Measurements from ENCODE around the gene COBL. TPM values are rescaled to one million over a fixed set of nuclear protein-coding genes. Genes with fewer than 3 reads are reported as not detected.

Gene COBL
- total RNA-seq, 1 experiment from 2014 or later = 51.4 TPM

GRCh38 chr7:51224811-51225595, 91.6 kb downstream of the COBL start:
- Histone ChIP-seq H3K9me2 (ENCODE audit: insufficient read depth) (no peaks in the 10 kb centered on the region), H3K27ac (no peak overlapping the region), H3K27me3 (ENCODE audit: insufficient read depth, low read depth) (no peaks in the 10 kb centered on the region), H3K79me2 (ENCODE audit: low read depth) (0 out of 2 replicates have a peak, but pooled peaks cover 4% of the 10 kb centered on the region), H3K4me2 (no peak overlapping the region), H3K4me1 (replicated peaks; ENCODE audit: insufficient read depth) (peaks cover 18% of the 10 kb centered on the region), H3F3A (ENCODE audit: insufficient read depth, low read depth) (peaks cover 8% of the 10 kb centered on the region; the same call in 1 of the 2 replicates), H3K9me3 (ENCODE audit: insufficient read depth, low read depth) (no peaks in the 10 kb centered on the region), H2AFZ (no peak overlapping the region), H3K36me3 (ENCODE audit: low read depth) (no peaks in the 10 kb centered on the region), H3K4me3 (no peak overlapping the region), H4K20me1 (ENCODE audit: insufficient read depth) (peaks cover 4% of the 10 kb centered on the region)
- no TSS peak for BruUV-seq (replicated peaks)
- peak; percentile 72 to 73 for DNase-seq
- ChIA-PET POLR2A (ENCODE audit: unreplicated experiment) (interaction anchor here (0.5 to 0.6 kb wide), 3 partner anchors 60 to 747 kb away, joined by 5 to 10 read pairs (median 5); no protein-coding TSS in a partner anchor), CTCF (interaction anchor here (0.5 to 1.7 kb wide), 15 partner anchors 9 to 151 kb away, joined by 3 to 23 read pairs (median 4); no protein-coding TSS in a partner anchor)
- intact Hi-C loops (cut with micrococcal nuclease; ENCODE audit: unreplicated experiment) = loop anchor here (1.0 to 5.0 kb wide), 6 partner anchors 37 to 203 kb away; no protein-coding TSS in a partner anchor
- TF ChIP-seq, protein P1, sequence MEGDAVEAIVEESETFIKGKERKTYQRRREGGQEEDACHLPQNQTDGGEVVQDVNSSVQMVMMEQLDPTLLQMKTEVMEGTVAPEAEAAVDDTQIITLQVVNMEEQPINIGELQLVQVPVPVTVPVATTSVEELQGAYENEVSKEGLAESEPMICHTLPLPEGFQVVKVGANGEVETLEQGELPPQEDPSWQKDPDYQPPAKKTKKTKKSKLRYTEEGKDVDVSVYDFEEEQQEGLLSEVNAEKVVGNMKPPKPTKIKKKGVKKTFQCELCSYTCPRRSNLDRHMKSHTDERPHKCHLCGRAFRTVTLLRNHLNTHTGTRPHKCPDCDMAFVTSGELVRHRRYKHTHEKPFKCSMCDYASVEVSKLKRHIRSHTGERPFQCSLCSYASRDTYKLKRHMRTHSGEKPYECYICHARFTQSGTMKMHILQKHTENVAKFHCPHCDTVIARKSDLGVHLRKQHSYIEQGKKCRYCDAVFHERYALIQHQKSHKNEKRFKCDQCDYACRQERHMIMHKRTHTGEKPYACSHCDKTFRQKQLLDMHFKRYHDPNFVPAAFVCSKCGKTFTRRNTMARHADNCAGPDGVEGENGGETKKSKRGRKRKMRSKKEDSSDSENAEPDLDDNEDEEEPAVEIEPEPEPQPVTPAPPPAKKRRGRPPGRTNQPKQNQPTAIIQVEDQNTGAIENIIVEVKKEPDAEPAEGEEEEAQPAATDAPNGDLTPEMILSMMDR (conservative IDR thresholded peaks at IDR 0.05) = peak; percentile 85
- TF ChIP-seq EZH2 (IDR thresholded peaks at IDR 0.05; ENCODE audit: low read depth) = no peak

- intact Hi-C loops (cut with micrococcal nuclease; ENCODE audit: unreplicated experiment) = no loop called here
- CTCF ChIA-PET = interaction anchor here (0.6 to 1.0 kb wide), 2 partner anchors 134 to 143 kb away, joined by 3 read pairs; no protein-coding TSS in a partner anchor
These were observed 93.1 kb downstream of the COBL start for GRCh38 chr7:51223505-51223904.

DNA sequence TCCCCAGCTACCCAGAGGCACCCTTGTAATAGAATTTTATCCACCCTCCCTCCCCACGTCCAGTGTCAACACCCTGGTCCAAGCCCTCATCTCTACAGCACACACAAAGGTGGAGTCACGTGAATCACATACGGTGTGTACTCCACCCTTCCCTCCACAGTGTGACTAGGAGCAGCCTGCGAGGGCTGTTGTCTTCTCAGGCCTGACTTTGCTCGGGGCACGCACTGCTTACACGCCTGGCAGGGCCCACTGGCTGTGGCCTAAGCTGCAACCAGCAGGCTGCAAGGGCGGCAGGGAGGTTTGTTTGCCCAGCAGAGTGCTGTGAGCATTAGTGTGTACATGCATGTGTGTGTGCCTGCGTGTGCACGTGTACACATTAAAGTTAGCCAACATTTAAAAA, 93.7 kb downstream of the COBL start:
- ChIA-PET POLR2A (ENCODE audit: unreplicated experiment) (no interaction called here), CTCF (interaction anchor here (1.0 kb wide), 1 partner anchor 144 kb away, joined by 3 read pairs; no protein-coding TSS in a partner anchor)
- DNase-seq = no peak

More at GRCh38 chr7:51223505-51223904, 93.1 kb downstream of the COBL start:
- TF ChIP-seq, protein P1 (conservative IDR thresholded peaks at IDR 0.05) = no peak
- TF ChIP-seq EZH2 (IDR thresholded peaks at IDR 0.05; ENCODE audit: low read depth) = no peak
- Histone ChIP-seq H3K9me2 (ENCODE audit: insufficient read depth) (no peaks in the 10 kb centered on the region), H3K9me3 (ENCODE audit: insufficient read depth, low read depth) (no peaks in the 10 kb centered on the region), H3K27me3 (ENCODE audit: insufficient read depth, low read depth) (no peaks in the 10 kb centered on the region), H3K36me3 (ENCODE audit: low read depth) (no peaks in the 10 kb centered on the region), H3K4me2 (no peak overlapping the region), H3K4me3 (no peak overlapping the region), H4K20me1 (ENCODE audit: insufficient read depth) (peaks cover 4% of the 10 kb centered on the region; the same call in 1 of the 2 replicates), H3K79me2 (ENCODE audit: low read depth) (0 out of 2 replicates have a peak, but pooled peaks cover 4% of the 10 kb centered on the region), H2AFZ (no peak overlapping the region), H3K4me1 (replicated peaks; ENCODE audit: insufficient read depth) (peaks cover 18% of the 10 kb centered on the region), H3F3A (ENCODE audit: insufficient read depth, low read depth) (peaks cover 8% of the 10 kb centered on the region; the same call in 1 of the 2 replicates), H3K27ac (no peak overlapping the region)
- POLR2A ChIA-PET (ENCODE audit: unreplicated experiment) = no interaction called here
- BruUV-seq (replicated peaks) = no TSS peak
- DNase-seq = no peak

More for the DNA sequence above, 93.7 kb downstream of the COBL start:
- no peaks in the 10 kb centered on the region for H3K27me3 ChIP-seq (ENCODE audit: insufficient read depth, low read depth)
- peaks cover 18% of the 10 kb centered on the region for H3K4me1 ChIP-seq (replicated peaks; ENCODE audit: insufficient read depth)
- H3K4me3 ChIP-seq = no peak overlapping the region
- no TSS peak for BruUV-seq (replicated peaks)
- no peak overlapping the region for H3K4me2 ChIP-seq
- no peaks in the 10 kb centered on the region for H3K9me2 ChIP-seq (ENCODE audit: insufficient read depth)
- H2AFZ ChIP-seq = no peak overlapping the region
- intact Hi-C loops (cut with micrococcal nuclease; ENCODE audit: unreplicated experiment) = no loop called here
- no peaks in the 10 kb centered on the region for H3K36me3 ChIP-seq (ENCODE audit: low read depth)
- TF ChIP-seq, protein P1 (conservative IDR thresholded peaks at IDR 0.05) = no peak
- no peak for TF ChIP-seq EZH2 (IDR thresholded peaks at IDR 0.05; ENCODE audit: low read depth)
- H4K20me1 ChIP-seq (ENCODE audit: insufficient read depth) = peaks cover 4% of the 10 kb centered on the region; the same call in 1 of the 2 replicates
- H3F3A ChIP-seq (ENCODE audit: insufficient read depth, low read depth) = peaks cover 8% of the 10 kb centered on the region; the same call in 1 of the 2 replicates
- H3K79me2 ChIP-seq (ENCODE audit: low read depth) = 0 out of 2 replicates have a peak, but pooled peaks cover 4% of the 10 kb centered on the region
- no peak overlapping the region for H3K27ac ChIP-seq
- no peaks in the 10 kb centered on the region for H3K9me3 ChIP-seq (ENCODE audit: insufficient read depth, low read depth)
